Stimulated activated CD4-positive, alpha-beta T cell treated with anti-CD3 and anti-CD28 coated beads, TNF-alpha, amount 100 ng/mL, for 1 hour (primary cell): ENCODE data around the gene TGFA.

Experiments
- DNase-seq, 3 donors: peaks; one replicate each; pipeline ENCODE4 v3.0.0-alpha.2; 2020; ENCODE audit warnings: low read depth in 3 of 3, low spot score in 1 of 3

TGFA gene

GRCh38 chr2:70523996-70524965, 29.3 kb downstream of the TGFA start:
- no peak for DNase-seq

- DNase-seq: no peak
Observed at GRCh38 chr2:70523672-70523995, 30.0 kb downstream of the TGFA start.

DNA sequence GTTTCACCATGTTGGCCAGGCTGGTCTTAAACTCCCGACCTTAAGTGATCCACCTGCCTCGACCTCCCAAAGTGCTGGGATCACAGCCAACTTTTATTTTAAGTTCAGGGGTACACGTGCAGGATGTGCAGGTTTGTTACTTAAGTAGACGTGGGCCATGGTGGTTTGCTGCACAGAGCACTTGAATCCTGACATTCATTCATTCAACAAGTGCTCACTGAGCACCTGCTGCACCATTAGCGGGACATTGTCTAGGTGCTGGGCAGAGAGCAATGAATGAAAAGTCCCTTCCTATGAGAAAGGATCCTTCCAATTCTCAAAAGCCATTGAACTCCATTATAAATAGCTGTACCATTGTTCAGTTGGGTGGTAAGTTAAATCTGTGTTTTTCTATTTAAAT, 31.0 kb downstream of the TGFA start:
- DNase-seq: no peak

DNA sequence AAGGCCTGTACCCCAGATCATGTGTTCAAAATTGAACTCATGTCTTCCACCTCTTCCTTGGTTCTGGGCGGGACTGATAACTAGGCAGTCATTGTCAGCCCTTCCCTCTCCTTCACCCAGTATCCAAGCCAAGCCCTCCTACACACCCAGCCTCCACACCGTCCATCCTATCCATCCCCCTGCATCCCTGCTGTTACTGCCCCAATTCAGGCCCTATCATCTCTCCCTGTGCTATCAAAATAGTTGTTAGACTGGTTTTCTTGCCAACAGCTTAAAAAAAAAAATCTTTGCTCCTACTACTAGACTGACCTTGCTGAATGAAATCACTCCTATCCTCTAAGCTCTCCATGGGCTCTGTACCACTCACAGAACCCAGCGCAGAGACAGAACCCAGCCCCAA, 32.8 kb downstream of the TGFA start:
- DNase-seq: no peak

GRCh38 chr2:70519453-70519852, 34.2 kb downstream of the TGFA start:
- DNase-seq: no peak

GRCh38 chr2:70518557-70518956, 35.1 kb downstream of the TGFA start:
- DNase-seq: no peak

DNA sequence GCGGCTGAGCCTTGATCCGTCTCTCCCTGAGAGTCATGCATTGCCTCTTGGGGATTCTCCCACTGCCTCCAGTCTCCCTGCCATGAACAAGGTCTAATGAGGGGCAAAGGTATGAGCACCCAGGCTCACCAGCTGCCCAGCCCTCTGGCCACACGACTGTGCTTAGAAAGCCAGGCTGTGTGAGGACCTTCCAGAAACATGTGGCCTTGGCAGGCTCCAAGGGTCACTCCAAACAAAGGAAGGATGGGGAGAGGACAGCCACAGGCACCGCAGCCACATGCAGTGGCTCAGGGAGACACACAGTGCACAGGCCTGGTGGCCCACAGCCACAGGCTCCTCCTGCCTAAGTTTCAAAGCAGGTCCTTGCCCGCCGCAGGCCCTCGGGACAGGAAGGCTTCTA, 35.8 kb downstream of the TGFA start:
- DNase-seq: no peak

DNA sequence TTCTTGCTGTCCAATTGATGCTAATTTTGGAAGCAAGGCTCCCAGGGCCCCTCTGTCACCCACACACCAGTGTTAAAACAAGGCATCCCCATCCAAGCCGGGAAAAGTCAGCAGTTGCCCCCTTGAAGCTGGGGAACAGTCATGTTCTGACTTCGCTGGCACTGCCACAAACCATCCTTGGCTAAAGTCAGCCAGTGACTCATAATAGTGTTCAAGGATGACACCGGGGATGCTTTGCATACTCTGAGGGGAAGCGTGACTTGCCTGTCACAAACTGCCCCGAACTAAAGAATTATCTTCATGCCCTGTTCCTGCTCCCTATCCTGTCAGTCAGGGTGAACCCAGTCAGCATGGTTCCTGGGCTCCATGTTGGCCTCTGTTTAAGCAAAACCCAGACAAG, 37.0 kb downstream of the TGFA start:
- DNase-seq: no peak

DNA sequence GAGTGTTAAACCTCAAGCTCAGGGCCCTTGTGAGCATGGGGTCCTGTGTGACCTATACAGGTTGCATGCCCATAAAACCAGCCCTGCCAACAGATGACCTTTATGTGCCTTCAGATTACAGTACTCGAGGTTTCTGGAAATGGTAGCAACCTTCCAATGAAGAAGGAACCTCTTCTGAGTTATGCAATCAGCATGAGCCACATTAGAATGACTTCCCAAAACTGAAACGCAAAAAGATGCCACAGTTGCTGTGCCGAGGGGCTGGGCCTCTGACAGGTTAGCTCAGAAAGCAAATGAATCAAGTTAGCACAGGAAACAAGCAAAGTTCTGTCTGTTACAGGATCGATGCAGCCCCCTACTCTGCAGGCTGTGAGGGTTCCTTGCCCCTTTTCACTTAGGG, 37.7 kb downstream of the TGFA start:
- no peak for DNase-seq

DNA sequence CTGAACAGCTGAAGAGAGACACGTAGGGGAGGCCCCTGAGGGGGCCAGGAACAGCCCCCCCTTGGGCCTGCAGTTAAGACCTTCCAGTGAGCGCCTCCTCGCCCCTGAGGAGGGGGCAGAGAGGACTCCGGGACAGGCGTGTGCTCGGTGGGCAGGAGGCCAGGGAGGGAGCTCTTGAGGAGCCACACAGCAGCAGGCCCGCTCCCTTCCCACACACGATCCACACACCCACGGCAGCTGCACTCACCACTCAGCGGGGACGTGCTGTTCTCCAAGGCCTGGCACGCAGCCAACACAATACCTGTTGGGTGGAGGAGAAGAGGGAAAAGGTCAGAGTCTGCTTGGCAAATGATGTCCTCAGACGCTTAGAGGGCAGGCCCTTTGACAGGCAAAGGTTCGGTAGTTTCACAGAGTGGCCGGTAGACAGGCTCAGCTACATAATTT, 39.0 kb downstream of the TGFA start:
- DNase-seq: no peak

GRCh38 chr2:70513738-70514137, 39.9 kb downstream of the TGFA start:
- DNase-seq: no peak

- DNase-seq: no peak
Observed at GRCh38 chr2:70511971-70512729, 41.5 kb downstream of the TGFA start.

GRCh38 chr2:70510313-70510712, 43.3 kb downstream of the TGFA start:
- DNase-seq: no peak

DNA sequence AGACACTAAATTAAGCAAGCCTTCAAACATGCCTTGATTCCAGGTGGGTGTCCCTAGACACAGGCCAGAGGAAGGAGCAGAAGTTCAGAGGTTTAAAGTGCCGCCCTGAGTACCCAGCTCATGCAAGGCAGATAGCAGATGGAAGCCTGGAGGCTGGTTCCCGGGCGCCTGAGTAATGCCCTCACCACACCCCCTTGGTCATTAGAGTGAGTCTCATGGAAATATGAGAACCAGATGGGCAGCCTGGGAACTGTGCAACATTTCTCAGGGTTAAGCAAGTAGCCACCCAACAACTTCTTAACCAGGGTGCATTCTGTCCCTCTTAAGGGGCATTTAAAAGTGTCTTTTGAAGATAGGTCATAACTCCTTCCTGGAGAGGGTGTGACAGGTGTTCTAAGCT, 44.1 kb downstream of the TGFA start:
- DNase-seq: no peak

DNA sequence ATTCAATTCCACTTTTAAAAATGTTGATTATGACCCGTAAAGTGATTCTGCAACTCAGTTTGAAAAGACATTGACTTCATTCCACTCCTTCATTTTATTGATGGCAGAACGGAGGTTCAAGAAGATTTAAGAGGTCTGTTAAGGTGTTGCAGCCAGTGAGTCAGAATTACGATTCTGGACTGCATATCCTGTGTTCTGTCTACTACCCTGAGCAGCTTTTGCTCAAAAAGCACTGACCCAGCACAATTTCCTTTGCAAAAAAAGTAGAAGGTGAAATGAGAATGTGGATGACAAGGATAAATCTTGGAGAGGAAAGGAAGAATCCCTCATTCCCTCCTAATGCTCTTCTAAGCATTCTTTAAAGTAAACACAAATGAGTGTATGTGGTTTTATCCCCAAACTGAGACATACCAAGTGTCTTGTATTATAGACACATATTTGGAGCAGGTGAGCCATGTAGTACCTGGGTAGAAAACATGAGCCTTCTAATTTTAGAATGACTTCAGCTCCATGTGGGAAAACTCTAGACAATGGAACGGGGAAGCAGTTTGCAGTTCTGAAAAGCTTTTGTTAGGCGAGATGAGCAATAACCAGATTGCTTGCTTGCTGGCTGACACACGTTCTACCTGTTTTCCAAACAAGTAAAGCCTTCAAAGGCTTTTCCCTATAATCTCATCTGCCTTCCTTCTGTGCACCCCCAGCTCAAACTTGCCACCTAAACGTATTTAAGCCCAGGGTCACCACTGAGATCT, 44.7 kb downstream of the TGFA start:
- no peak for DNase-seq

GRCh38 chr2:70505613-70506391, 47.8 kb downstream of the TGFA start:
- no peak for DNase-seq

- DNase-seq: no peak
Observed at GRCh38 chr2:70504750-70505149, 48.9 kb downstream of the TGFA start.

- DNase-seq: no peak
Observed at GRCh38 chr2:70503896-70504295, 49.7 kb downstream of the TGFA start.

DNA sequence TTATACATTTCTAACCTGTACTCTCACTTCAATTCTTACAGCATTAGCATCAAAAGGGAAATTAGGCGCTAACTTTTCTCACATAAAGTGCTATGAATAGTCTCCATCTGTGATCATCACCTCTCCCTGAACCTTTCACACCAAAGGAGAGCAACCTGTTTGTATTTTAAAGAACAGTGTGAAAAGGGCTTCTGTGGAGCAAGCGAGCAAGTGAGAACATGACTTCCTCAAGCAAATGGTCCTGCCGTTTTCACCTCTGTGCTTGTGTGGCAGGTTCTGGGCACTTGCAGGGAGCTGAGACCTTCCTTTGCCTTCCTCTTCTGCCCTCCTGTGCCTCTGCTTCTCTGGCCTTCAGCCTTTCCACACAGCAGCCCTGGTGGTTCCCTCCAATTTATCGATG, 51.9 kb downstream of the TGFA start:
- no peak for DNase-seq

- DNase-seq: no peak
Observed at GRCh38 chr2:70501215-70501614, 52.4 kb downstream of the TGFA start.

- DNase-seq: no peak
Observed at GRCh38 chr2:70499253-70499652, 54.4 kb downstream of the TGFA start.
